Panc1 (cell line): ENCODE data around the gene SNX33. TPM values are rescaled to one million over a fixed set of nuclear protein-coding genes. Genes with fewer than 3 reads are reported as not detected.

ENCODE experiments used
- ATAC-seq: fragments of 200-7000 bp; cut with Tn5 transposase; 2 replicates; pipeline ENCODE4 v1.9.1; 2020; ENCODE audit warnings: mild to moderate bottlenecking, moderate library complexity
- BruUV-seq: library from RNA; stranded (reverse); fragments of 400-500 nt; replicated peaks from 2 replicates; lab custom pipeline; 2021; lab: Mats Ljungman, UMichigan
- CTCF ChIA-PET: fragments of 300-600 bp; sonication (Branson Sonifier 250); formaldehyde crosslinking; loops from one replicate; lab custom pipeline; 2022; ENCODE audit warnings: antibody characterized with exemption; lab: Charles Lee
- POLR2A ChIA-PET: fragments of 300-600 bp; sonication (Branson Sonifier 250); formaldehyde crosslinking; loops from one replicate; lab custom pipeline; 2022; ENCODE audit warnings: antibody characterized with exemption; lab: Charles Lee
- DNase-seq: peaks from one replicate; pipeline ENCODE4 v3.0.0-alpha.2; 2010; ENCODE audit warnings: low read depth, low spot score
- H3K27ac ChIP-seq: 2 replicates; pipeline ENCODE4 v1.5.1; 2011; ENCODE audit warnings: mild to moderate bottlenecking, low read length, inconsistent platforms
- H3K27me3 ChIP-seq: fragments of 200-500 bp; sonication (Bioruptor generic); 2 replicates; pipeline ENCODE4 v1.6.0; 2014; ENCODE audit warnings: low read length, inconsistent platforms; ENCODE audit not compliant: control insufficient read depth, insufficient read depth
- H3K36me3 ChIP-seq: fragments of 200-500 bp; sonication (Bioruptor generic); 2 replicates; pipeline ENCODE4 v1.5.1; 2014; ENCODE audit warnings: inconsistent platforms, mild to moderate bottlenecking, low read length, moderate library complexity; ENCODE audit not compliant: control insufficient read depth, insufficient read depth
- H3K4me1 ChIP-seq: 2 replicates; pipeline ENCODE4 v1.5.1; 2011; ENCODE audit warnings: inconsistent platforms, mild to moderate bottlenecking, low read length, moderate library complexity; ENCODE audit not compliant: control insufficient read depth, insufficient read depth
- H3K4me3 ChIP-seq, 2 experiments: 2 replicates each; pipeline ENCODE4 v1.5.1; 2011 to 2012; ENCODE audit warnings: low read depth in 2 of 2, low read length in 2 of 2, mild to moderate bottlenecking in 2 of 2, inconsistent platforms in 1 of 2, moderate library complexity in 1 of 2
- H3K9me3 ChIP-seq: fragments of 200-500 bp; sonication (Bioruptor generic); 2 replicates; pipeline ENCODE4 v1.5.1; 2014; ENCODE audit warnings: low read depth, mild to moderate bottlenecking, inconsistent platforms, low read length, moderate library complexity; ENCODE audit not compliant: control insufficient read depth, insufficient read depth
- CTCF ChIP-seq: fragments of 450-650 bp; IDR thresholded peaks from 2 replicates; pipeline ENCODE4 v1.5.1; 2017; ENCODE audit warnings: mild to moderate bottlenecking
- POLR2AphosphoS5 ChIP-seq: IDR thresholded peaks from 2 replicates; pipeline ENCODE4 v1.6.1; 2012; ENCODE audit warnings: mild to moderate bottlenecking, low read depth, low read length, moderate library complexity
- REST ChIP-seq, 2 experiments: IDR thresholded peaks; 2 replicates each; pipeline ENCODE4 v1.6.1; 2011 to 2012; ENCODE audit warnings: low read depth in 2 of 2, control low read depth in 1 of 2, low read length in 1 of 2, mild to moderate bottlenecking in 1 of 2, moderate library complexity in 1 of 2; ENCODE audit not compliant: insufficient read depth in 1 of 2
- SIN3A ChIP-seq: IDR thresholded peaks from 2 replicates; pipeline ENCODE4 v1.6.1; 2012; ENCODE audit warnings: low read depth, mild to moderate bottlenecking, low read length, moderate library complexity, borderline replicate concordance; ENCODE audit not compliant: insufficient read depth
- TCF7L2 ChIP-seq: IDR thresholded peaks from 2 replicates; pipeline ENCODE4 v1.6.1; 2011; ENCODE audit warnings: mild to moderate bottlenecking, low read depth, low read length, inconsistent platforms
- in situ Hi-C: cut with HindIII; loops from 2 replicates; pipeline ENCODE4 v1.10.0; 2016; ENCODE audit warnings: low sequenced_read_pairs, low pct_unique_long_range_greater_than_20kb
- intact Hi-C: fragments of 100-400 bp; cut with micrococcal nuclease; formaldehyde crosslinking; loops from one replicate; pipeline ENCODE4 v1.10.0; 2022; ENCODE audit not compliant: unreplicated experiment
- total RNA-seq: library from RNA; stranded (reverse); gene quantifications from one replicate; pipeline ENCODE4 v1.2.1, GENCODE V29; 2021; ENCODE audit not compliant: unreplicated experiment

Gene SNX33
- total RNA-seq, 1 experiment from 2014 or later, result 17.0 TPM

GRCh38 chr15:75675579-75676404, 28.1 kb downstream of the SNX33 start:
- in situ Hi-C loops (no loop called here), intact Hi-C loops (no loop called here)

More at GRCh38 chr15:75675579-75676404, 28.1 kb downstream of the SNX33 start:
- ChIA-PET CTCF (no interaction called here), POLR2A (interaction anchor here (0.5 kb wide), 1 partner anchor 143 kb away, joined by 6 read pairs; no protein-coding TSS in a partner anchor)
- H3K4me3 ChIP-seq, result no peak overlapping the region
- H3K9me3 ChIP-seq, result no peaks in the 10 kb centered on the region
- H3K27me3 ChIP-seq, result no peaks in the 10 kb centered on the region
- DNase-seq (no peak), ATAC-seq (no peak)
- no peaks in the 10 kb centered on the region for H3K36me3 ChIP-seq
- no peak overlapping the region for H3K27ac ChIP-seq
- TF ChIP-seq POLR2AphosphoS5, result no peak
- TF ChIP-seq CTCF, result no peak
- TF ChIP-seq TCF7L2, result no peak
- no peak for TF ChIP-seq REST (IDR thresholded peaks at IDR 0.05; ENCODE audit: insufficient read depth in 1 of 2, low read depth in 2 of 2, low read length in 1 of 2)
- TF ChIP-seq SIN3A, result no peak
- no TSS peak for BruUV-seq
- peaks cover 25% of the 10 kb centered on the region for H3K4me1 ChIP-seq
